Lung (tissue), 12 donors: ENCODE results near the gene TTC27. TPM values are rescaled to one million over a fixed set of nuclear protein-coding genes. Genes with fewer than 3 reads are reported as not detected.
A peak's percentile ranks its signal among the peaks of the same experiment; 100 is the strongest.

Source experiments
- ATAC-seq: fragments of 200-7000 bp; cut with Tn5 transposase; one replicate; pipeline ENCODE4 v1.9.1; 2020; ENCODE audit warnings: moderate number of reproducible peaks; ENCODE audit not compliant: insufficient read depth, low FRiP score
- DNase-seq, 3 donors: peaks; one replicate each; pipeline ENCODE4 v3.0.0-alpha.2; 2013 to 2017
- H3K27ac ChIP-seq, 2 donors: one replicate each; pipeline ENCODE4 v1.5.1; 2013; ENCODE audit warnings: mild to moderate bottlenecking in 2 of 2, moderate library complexity in 2 of 2, control low read depth in 1 of 2, inconsistent platforms in 1 of 2, low read depth in 1 of 2, low read length in 1 of 2
- H3K27me3 ChIP-seq, 3 donors: one replicate each; pipeline ENCODE4 v1.5.1; 2013; ENCODE audit warnings: low read length in 2 of 3; ENCODE audit not compliant: control insufficient read depth in 3 of 3, insufficient read depth in 3 of 3
- H3K36me3 ChIP-seq, 4 donors: one replicate each; pipeline ENCODE4 v1.5.1; 2013; ENCODE audit warnings: low read length in 4 of 4, mild to moderate bottlenecking in 1 of 4, moderate library complexity in 1 of 4; ENCODE audit not compliant: control insufficient read depth in 4 of 4, insufficient read depth in 4 of 4
- H3K4me1 ChIP-seq, 5 donors: one replicate each; pipeline ENCODE4 v1.5.1; 2013; ENCODE audit warnings: low read length in 5 of 5, mild to moderate bottlenecking in 2 of 5, moderate library complexity in 1 of 5; ENCODE audit not compliant: control insufficient read depth in 5 of 5, insufficient read depth in 5 of 5
- H3K4me3 ChIP-seq: one replicate; pipeline ENCODE4 v1.5.1; 2013; ENCODE audit warnings: mild to moderate bottlenecking, control low read depth, moderate library complexity
- H3K9ac ChIP-seq, 2 donors: one replicate each; pipeline ENCODE4 v1.5.1; 2013; ENCODE audit warnings: low read length in 2 of 2, control low read depth in 1 of 2; ENCODE audit not compliant: insufficient read depth in 1 of 2
- H3K9me3 ChIP-seq, 4 donors: one replicate each; pipeline ENCODE4 v1.5.1; 2013; ENCODE audit warnings: low read length in 3 of 4, mild to moderate bottlenecking in 1 of 4, moderate library complexity in 1 of 4; ENCODE audit not compliant: control insufficient read depth in 4 of 4, insufficient read depth in 3 of 4
- CTCF ChIP-seq: IDR thresholded peaks from 2 replicates; pipeline ENCODE4 v1.5.1; 2012; ENCODE audit warnings: mild to moderate bottlenecking; ENCODE audit errors: control extremely low read depth, extremely low read depth
- WGBS, 2 donors: extraction: QIAGEN DNeasy Blood & Tissue Kit; methylation state at CpG; one replicate each; pipeline ENCODE4 v1.1.7; 2013; 5-methylcytosine and 5-hydroxymethylcytosine counted together
- polyA plus RNA-seq, 2 donors: library from polyadenylated mRNA; stranded (reverse); fragments of 200-250 nt; gene quantifications; one replicate each; pipeline ENCODE4 v1.2.1, GENCODE V29; 2013
- total RNA-seq, 2 donors: library from RNA; depleted of rRNA in 1 of 2; stranded (reverse); fragments of >200 nt in 1 of 2; gene quantifications; one replicate each; pipeline ENCODE4 v1.2.1, GENCODE V29; 2014 to 2021
- donor health status: control.
- donor health status: control.
- donor health status: Bipolar disorder and iron deficiency.
- donor health status: healthy.
- donor health status: DM: yes; HTN: yes; CAD: no.

Gene TTC27
- total and polyA plus RNA-seq, 4 donors: 5.2 to 17.4 (median 12.3) TPM

- TF ChIP-seq CTCF: no peak
- no peak for ATAC-seq
- no peak overlapping the region for H3K27ac ChIP-seq
Measured at GRCh38 chr2:32775954-32776353, 148.1 kb downstream of the TTC27 start.

GRCh38 chr2:32777714-32778113 is 149.9 kb downstream of the TTC27 start:
- DNase-seq (no peak), ATAC-seq (no peak)
- no peaks in the 10 kb centered on the region for H3K27me3 ChIP-seq
- no peak for TF ChIP-seq CTCF
- H3K9ac ChIP-seq: no peak overlapping the region
- peaks cover 0 to 12% (median 0%) of the 10 kb centered on the region in 4 donors for H3K36me3 ChIP-seq
- H3K27ac ChIP-seq: no peak overlapping the region
- no peak overlapping the region for H3K4me3 ChIP-seq
- WGBS, 2 donors: 88 to 97% methylated on average over 6 of the region's 6 CpGs
- H3K9me3 ChIP-seq: peaks cover 0 to 7% (median 2%) of the 10 kb centered on the region in 4 donors
- peaks cover 0 to 11% (median 0%) of the 10 kb centered on the region in 5 donors for H3K4me1 ChIP-seq

More at GRCh38 chr2:32775954-32776353, 148.1 kb downstream of the TTC27 start:
- no peak overlapping the region for H3K4me3 ChIP-seq
- no peaks in the 10 kb centered on the region for H3K27me3 ChIP-seq
- peaks cover 0 to 4% (median 1%) of the 10 kb centered on the region in 4 donors for H3K9me3 ChIP-seq
- H3K9ac ChIP-seq: no peak overlapping the region
- 94 to 100% methylated on average over 1 of the region's 1 CpG for WGBS, 2 donors
- H3K36me3 ChIP-seq: peaks cover 0 to 12% (median 0%) of the 10 kb centered on the region in 4 donors
- peaks cover 0 to 12% (median 0%) of the 10 kb centered on the region in 5 donors for H3K4me1 ChIP-seq
- no peak for DNase-seq

GRCh38 chr2:32780961-32781360 is 153.1 kb downstream of the TTC27 start:
- TF ChIP-seq CTCF: no peak
- no peak for ATAC-seq
- no peak overlapping the region for H3K4me3 ChIP-seq

GRCh38 chr2:32783469-32783868 is 155.6 kb downstream of the TTC27 start:
- Histone ChIP-seq H3K9ac (no peak overlapping the region), H3K9me3 (peaks cover 0 to 10% (median 2%) of the 10 kb centered on the region in 4 donors), H3K4me1 (peaks cover 0 to 17% (median 4%) of the 10 kb centered on the region in 5 donors), H3K4me3 (no peak overlapping the region), H3K27ac (peak overlapping the region in 1 of 2 donors; percentile 29), H3K27me3 (no peaks in the 10 kb centered on the region), H3K36me3 (peaks cover 0 to 10% (median 2%) of the 10 kb centered on the region in 4 donors)
- DNase-seq (peak in 2 of 3 donors; percentile 33 to 53), ATAC-seq (no peak)
- no peak for TF ChIP-seq CTCF
- WGBS, 2 donors: 81 to 82% methylated on average over 2 of the region's 2 CpGs

More at GRCh38 chr2:32780961-32781360, 153.1 kb downstream of the TTC27 start:
- 90 to 91% methylated on average over 2 of the region's 2 CpGs for WGBS, 2 donors
- Histone ChIP-seq H3K9ac (no peak overlapping the region), H3K36me3 (peaks cover 0 to 12% (median 2%) of the 10 kb centered on the region in 4 donors), H3K9me3 (peaks cover 0 to 10% (median 2%) of the 10 kb centered on the region in 4 donors), H3K27ac (no peak overlapping the region), H3K4me1 (peaks cover 0 to 10% (median 0%) of the 10 kb centered on the region in 5 donors), H3K27me3 (no peaks in the 10 kb centered on the region)
- DNase-seq: no peak
